Left ventricle myocardium inferior (tissue), 1 donor: ENCODE results near the gene YARS1. TPM values are rescaled to one million over a fixed set of nuclear protein-coding genes. Genes with fewer than 3 reads are reported as not detected.
A peak's percentile ranks its signal among the peaks of the same experiment; 100 is the strongest.

Experiments used
- DNase-seq: peaks from one replicate; pipeline ENCODE4 v3.0.0-alpha.2; 2020
- H3K27ac ChIP-seq: fragments of 200-600 bp; replicated peaks from 2 replicates; pipeline ENCODE4 v1.8.0; 2021
- H3K27me3 ChIP-seq: fragments of 200-600 bp; 2 replicates; pipeline ENCODE4 v1.8.0; 2021; ENCODE audit warnings: low read depth
- H3K36me3 ChIP-seq: fragments of 200-600 bp; 2 replicates; pipeline ENCODE4 v1.8.0; 2021
- H3K4me1 ChIP-seq: fragments of 200-600 bp; 2 replicates; pipeline ENCODE4 v1.8.0; 2021
- H3K4me3 ChIP-seq: fragments of 200-600 bp; 2 replicates; pipeline ENCODE4 v1.8.0; 2021; ENCODE audit warnings: mild to moderate bottlenecking, moderate library complexity
- H3K9me3 ChIP-seq: fragments of 200-600 bp; replicated peaks from 2 replicates; pipeline ENCODE4 v1.8.0; 2021
- intact Hi-C: fragments of 100-400 bp; cut with micrococcal nuclease; formaldehyde crosslinking; loops from one replicate; pipeline ENCODE4 v1.11.0; 2022
- total RNA-seq: library from RNA; stranded (reverse); fragmentation: NEBNext Ultra II Directional; extraction: Animal tissue kit (Norgen Biotek cat#: 25700); gene quantifications from one replicate; pipeline ENCODE4 v1.2.1, GENCODE V29; 2021
- TF ChIP-seq, protein P1 (sequence below): fragments of 200-600 bp; IDR thresholded peaks from 2 replicates; pipeline ENCODE4 v1.8.0; 2021; ENCODE audit warnings: antibody characterized with exemption, mild to moderate bottlenecking, borderline replicate concordance
- donor health status: DM: no; HTN: yes; CAD: no; lungs with severe emphysema.

The YARS1 gene
- total RNA-seq, 1 donor from 2014 or later: 35.5 TPM

GRCh38 chr1:32855861-32856617 is 38.9 kb upstream of the YARS1 start:
- intact Hi-C loops: no loop called here
- Histone ChIP-seq H3K4me1 (peaks cover 6% of the 10 kb centered on the region), H3K4me3 (no peak overlapping the region), H3K27ac (no peak overlapping the region), H3K9me3 (no peaks in the 10 kb centered on the region), H3K36me3 (peaks cover 70% of the 10 kb centered on the region), H3K27me3 (no peaks in the 10 kb centered on the region)
- no peak for DNase-seq
- TF ChIP-seq, protein P1, sequence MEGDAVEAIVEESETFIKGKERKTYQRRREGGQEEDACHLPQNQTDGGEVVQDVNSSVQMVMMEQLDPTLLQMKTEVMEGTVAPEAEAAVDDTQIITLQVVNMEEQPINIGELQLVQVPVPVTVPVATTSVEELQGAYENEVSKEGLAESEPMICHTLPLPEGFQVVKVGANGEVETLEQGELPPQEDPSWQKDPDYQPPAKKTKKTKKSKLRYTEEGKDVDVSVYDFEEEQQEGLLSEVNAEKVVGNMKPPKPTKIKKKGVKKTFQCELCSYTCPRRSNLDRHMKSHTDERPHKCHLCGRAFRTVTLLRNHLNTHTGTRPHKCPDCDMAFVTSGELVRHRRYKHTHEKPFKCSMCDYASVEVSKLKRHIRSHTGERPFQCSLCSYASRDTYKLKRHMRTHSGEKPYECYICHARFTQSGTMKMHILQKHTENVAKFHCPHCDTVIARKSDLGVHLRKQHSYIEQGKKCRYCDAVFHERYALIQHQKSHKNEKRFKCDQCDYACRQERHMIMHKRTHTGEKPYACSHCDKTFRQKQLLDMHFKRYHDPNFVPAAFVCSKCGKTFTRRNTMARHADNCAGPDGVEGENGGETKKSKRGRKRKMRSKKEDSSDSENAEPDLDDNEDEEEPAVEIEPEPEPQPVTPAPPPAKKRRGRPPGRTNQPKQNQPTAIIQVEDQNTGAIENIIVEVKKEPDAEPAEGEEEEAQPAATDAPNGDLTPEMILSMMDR: no peak

- TF ChIP-seq, protein P1: no peak
- intact Hi-C loops: no loop called here
- no peak overlapping the region for H3K4me3 ChIP-seq
- H3K9me3 ChIP-seq: peaks cover 7% of the 10 kb centered on the region
- H3K27ac ChIP-seq: no peak overlapping the region
- no peaks in the 10 kb centered on the region for H3K4me1 ChIP-seq
- H3K36me3 ChIP-seq: peaks cover 52% of the 10 kb centered on the region
- H3K27me3 ChIP-seq: no peaks in the 10 kb centered on the region
- no peak for DNase-seq
Observed at GRCh38 chr1:32848354-32849063, 31.4 kb upstream of the YARS1 start.

- Histone ChIP-seq H3K9me3 (no peaks in the 10 kb centered on the region), H3K4me3 (no peak overlapping the region), H3K36me3 (peaks cover 95% of the 10 kb centered on the region), H3K4me1 (no peaks in the 10 kb centered on the region), H3K27ac (no peak overlapping the region), H3K27me3 (no peaks in the 10 kb centered on the region)
- TF ChIP-seq, protein P1: no peak
- intact Hi-C loops: no loop called here
- no peak for DNase-seq
Observed at GRCh38 chr1:32831878-32832277, 14.7 kb upstream of the YARS1 start.

DNA sequence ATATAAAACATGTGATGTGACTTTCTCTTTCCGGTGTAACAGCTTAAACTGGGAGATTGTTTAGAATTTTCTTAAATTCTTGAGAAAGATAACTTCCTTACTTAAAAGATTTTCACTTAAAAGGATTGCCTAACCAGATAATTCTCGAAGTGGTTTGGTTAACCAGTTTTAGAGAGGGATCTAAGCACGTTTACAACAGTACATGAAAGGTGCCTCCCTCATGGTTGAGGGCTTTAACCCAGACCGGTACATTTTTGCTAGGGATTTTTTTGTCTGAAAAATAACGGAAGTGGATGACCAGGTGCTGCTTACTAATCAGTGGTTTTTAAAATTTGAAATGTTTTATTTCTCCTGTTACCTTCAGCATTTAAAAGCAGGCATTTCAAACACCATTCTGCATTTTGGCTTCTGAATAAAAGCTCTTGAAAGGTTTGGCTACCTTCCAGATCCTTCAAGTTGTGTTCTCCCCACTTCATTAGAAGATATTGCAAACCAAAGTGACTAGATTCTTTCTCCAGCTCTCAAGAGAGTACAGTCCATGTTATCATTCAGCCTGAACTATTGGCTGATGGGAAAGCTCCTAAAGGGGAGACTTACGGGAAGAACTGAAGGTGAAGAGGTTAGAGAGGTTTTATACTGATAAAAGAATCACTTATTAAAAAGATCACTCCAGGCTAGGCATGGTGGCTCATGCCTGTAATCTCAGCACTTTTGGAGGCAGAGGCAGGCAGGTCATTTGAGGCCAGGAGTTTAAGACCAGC is 13.1 kb upstream of the YARS1 start:
- Histone ChIP-seq H3K27ac (no peak overlapping the region), H3K9me3 (no peaks in the 10 kb centered on the region), H3K36me3 (peaks cover 98% of the 10 kb centered on the region), H3K27me3 (no peaks in the 10 kb centered on the region), H3K4me3 (no peak overlapping the region), H3K4me1 (no peaks in the 10 kb centered on the region)
- no peak for DNase-seq
- TF ChIP-seq, protein P1: no peak
- intact Hi-C loops: no loop called here

- Histone ChIP-seq H3K9me3 (no peaks in the 10 kb centered on the region), H3K27ac (no peak overlapping the region), H3K36me3 (peaks cover 83% of the 10 kb centered on the region), H3K4me1 (no peaks in the 10 kb centered on the region), H3K27me3 (no peaks in the 10 kb centered on the region), H3K4me3 (no peak overlapping the region)
- no peak for DNase-seq
- TF ChIP-seq, protein P1: peak; percentile 45
- intact Hi-C loops: no loop called here
Observed at GRCh38 chr1:32828341-32828740, 11.2 kb upstream of the YARS1 start.
